ENCODE results near the gene CBLB.

DNA sequence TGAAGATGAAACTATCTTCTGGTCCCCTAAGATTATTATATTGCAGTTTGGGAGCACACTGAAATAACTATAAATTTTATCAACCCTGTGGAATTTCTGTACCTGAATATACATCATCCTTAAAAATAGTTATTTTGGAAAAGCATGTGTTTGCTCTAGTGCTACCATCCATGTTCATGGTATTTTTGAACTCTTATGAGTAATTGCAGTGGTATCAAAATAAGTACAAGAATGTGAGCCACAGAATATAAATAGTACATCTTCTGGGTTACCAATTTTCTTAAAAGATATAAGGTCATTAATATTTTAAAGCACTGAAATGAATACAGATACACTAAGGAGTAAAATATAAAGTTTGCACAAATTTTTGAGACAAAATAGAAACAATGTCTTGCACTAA is 206.5 kb downstream of the CBLB start:
- TF ChIP-seq, protein P1, sequence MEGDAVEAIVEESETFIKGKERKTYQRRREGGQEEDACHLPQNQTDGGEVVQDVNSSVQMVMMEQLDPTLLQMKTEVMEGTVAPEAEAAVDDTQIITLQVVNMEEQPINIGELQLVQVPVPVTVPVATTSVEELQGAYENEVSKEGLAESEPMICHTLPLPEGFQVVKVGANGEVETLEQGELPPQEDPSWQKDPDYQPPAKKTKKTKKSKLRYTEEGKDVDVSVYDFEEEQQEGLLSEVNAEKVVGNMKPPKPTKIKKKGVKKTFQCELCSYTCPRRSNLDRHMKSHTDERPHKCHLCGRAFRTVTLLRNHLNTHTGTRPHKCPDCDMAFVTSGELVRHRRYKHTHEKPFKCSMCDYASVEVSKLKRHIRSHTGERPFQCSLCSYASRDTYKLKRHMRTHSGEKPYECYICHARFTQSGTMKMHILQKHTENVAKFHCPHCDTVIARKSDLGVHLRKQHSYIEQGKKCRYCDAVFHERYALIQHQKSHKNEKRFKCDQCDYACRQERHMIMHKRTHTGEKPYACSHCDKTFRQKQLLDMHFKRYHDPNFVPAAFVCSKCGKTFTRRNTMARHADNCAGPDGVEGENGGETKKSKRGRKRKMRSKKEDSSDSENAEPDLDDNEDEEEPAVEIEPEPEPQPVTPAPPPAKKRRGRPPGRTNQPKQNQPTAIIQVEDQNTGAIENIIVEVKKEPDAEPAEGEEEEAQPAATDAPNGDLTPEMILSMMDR (IDR thresholded peaks at IDR 0.05): no peak
- TF ChIP-seq POLR2A (IDR thresholded peaks at IDR 0.05): no peak
